GM21786 (cell line): ENCODE data around the gene RARRES1.

Experiments
- ATAC-seq: cut with Tn5 transposase; IDR thresholded peaks from one replicate; pipeline ENCODE4 v1.9.1; 2021; ENCODE audit not compliant: unreplicated experiment

Gene RARRES1

DNA sequence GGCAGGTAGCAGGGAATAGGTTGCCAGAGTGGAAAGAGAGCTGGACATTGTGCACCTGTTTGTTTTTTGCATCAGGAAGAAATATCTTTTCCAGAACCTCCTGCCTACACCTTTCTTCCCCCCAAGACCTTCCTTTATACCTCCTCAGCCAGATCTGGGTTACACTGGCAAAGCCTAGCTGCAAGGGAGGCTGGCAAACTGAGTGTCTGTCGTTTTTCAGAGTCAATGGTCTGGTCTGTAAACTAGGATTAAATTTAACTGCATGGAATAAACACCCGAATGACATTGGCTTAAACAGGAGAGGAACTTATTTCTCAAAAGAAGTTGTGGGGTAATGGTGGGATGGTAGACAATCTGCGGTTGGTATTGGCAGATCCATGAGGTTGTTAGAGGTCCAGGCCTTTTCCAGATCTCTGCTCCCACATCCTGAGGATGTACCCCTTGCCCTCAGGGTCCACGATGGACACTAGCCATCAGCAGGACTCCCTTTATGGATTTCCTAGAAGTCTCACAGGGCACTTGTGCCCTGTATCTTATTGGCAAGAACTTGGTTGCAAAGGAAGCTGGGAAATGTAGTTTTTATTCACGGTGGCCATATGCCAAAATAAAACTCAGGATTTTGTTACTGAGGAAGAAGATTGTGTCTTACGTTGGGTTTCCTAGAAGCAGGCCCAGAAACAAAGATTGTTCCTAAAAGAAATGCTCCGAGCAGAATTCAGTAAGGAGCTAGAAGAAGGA is 3.2 kb upstream of the RARRES1 start:
- no peak for ATAC-seq

DNA sequence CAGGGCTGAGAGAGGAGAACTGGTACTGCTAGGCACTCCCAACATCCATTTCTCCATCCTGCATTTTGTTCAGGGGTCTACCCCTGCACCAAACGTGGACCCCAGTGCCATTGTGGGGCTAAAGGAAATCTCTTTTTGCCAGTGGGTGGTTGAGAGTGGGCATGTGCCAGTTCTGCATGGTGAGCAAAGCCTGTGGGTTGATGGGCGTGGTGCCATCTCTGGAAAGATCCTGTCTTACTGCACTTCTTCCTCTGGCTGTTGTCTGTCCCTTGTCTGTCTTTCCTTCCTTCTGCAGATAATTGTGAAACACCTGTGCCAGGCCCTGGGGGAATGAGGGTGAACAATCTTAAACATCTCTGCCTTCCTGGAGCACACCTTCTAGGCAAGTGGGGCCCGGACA is 1.4 kb upstream of the RARRES1 start:
- no peak for ATAC-seq

DNA sequence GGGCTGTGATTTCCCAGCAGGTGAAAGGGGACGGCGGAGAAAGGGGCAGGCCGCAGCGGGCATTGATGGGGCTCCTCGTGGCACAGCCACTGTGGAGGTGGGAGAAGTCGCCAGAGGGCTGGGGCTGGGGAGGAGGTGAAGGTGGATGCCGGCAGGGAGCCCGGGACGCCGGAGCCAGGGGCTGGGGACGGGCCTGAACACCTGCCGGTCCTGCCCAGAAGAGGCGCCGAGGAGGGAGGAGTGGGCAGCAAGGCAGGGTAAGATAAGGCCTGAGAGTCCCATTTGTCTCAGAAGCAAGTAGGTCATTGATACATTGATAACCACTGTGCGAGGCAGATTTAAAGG is 571 bp upstream of the RARRES1 start:
- no peak for ATAC-seq

DNA sequence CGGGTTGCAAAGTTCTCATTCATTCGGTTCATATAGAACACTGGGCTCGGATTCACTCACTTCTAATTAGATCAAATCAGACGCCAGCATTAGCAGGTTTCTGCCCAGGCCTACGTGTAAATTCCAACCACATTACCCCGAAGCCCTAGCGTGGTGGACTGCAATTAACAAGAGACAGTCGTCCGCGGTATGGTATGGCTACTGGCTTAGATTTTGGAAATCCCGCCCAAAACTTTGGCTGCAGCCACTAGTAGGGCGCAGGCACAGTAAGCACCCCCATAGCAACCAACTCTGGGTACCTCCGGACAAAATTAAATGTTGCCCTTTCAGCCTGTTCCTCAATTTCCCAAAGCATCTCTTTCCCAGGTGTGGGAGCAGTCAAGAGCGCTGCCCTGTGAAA is 771 bp downstream of the RARRES1 start:
- no peak for ATAC-seq

DNA sequence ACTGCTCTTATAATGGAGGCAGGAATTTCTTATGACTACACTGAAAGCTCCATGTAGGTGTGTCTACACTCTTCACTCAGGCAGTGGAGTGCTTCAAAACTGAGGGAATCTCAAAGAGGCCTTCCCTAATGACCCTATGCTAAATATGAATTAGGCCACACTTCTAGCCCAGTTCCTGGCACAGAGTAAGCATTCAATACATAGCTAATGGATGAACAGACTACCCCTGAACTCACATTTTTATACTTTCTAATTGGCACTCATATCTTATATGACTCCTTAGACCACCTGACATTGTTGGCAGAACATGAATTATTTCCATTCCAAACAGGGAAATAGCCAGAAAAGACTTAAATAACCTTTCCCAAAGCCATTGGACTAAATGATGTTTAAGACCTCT is 3.4 kb downstream of the RARRES1 start:
- ATAC-seq = no peak

DNA sequence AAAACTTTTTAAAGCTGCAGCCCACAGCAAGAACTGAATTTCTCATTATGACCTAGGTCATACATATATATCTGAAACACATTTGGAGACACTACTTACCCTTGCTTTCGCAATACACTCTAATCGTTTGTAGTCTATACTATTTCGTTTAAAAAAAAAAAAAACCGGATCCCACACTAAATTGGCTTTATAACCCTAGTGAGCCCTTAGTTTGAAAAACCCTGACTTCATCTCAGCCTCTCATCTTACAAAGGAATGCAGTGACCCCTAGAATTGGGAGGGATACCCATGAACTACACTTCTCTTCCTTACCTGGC is 4.2 kb downstream of the RARRES1 start:
- no peak for ATAC-seq

DNA sequence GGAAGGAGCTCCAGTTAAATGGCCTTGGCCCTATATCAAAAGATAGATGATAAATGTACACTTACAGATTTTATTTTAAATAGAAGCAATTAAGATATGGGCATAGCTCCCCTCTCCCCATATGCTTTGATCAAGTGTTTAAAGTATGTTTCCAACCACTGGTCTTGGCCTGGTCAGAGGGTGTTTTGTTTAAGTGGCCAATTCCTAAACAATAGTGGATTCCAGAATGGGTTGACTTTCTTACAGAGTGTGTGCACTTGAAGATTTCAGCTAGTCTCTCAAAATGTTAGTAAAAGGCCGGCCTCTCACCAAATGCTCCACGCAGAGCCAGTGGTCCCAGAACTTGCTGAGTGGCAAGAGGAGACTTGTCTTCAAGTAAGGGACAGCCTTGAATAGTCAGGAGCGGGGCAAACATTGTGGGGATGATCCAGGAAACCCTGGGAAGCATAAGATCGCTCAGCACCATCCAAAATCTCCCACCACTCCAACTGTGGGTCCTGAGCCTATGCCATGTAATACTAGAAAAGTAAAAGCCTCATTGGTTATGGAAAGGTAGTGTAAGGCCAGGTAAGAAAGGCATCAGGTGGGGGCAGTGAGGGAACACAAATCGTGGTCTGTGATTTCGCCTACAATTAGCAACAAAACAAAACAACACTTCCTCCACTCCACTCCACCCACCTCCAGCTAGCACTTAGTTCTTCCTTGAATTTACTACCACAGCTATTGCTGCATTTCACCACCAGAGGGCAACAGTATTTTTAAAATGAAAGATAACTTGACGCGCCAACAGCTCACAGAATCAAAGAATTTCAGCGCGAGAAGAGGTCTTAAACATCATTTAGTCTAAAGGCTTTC is 4.8 kb downstream of the RARRES1 start:
- ATAC-seq = peak; percentile 65

DNA sequence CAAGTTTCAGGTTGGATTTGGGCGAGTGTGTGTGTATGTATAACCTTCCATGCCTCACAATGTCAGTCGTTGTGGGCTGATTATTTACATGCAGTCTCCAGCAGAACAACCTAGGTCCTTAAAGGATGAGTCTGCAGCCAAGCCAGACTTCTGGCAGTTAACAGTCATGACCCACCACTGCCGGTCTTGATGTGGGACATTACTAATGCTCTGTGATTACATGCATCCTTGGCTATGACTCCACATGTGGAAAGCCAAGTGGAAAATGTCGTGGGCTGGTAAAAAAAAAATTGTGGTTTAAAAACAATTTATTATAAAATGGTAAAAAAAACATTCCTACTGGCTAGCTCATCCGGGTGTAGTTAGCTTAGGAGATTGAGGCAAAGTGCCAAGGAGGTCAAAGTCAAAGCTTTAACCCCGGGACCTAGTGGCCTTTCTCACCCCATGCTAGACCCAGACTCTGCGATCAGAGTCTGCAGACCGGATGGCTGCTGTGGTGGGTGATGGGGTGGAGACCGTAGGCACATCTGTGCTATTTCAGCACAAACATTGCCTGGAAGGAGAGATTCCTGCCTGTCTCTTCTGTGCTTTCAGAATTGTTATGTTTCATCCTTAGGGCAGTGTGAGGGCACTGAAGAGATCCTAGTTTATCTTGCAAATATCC is 6.8 kb downstream of the RARRES1 start:
- ATAC-seq = no peak

DNA sequence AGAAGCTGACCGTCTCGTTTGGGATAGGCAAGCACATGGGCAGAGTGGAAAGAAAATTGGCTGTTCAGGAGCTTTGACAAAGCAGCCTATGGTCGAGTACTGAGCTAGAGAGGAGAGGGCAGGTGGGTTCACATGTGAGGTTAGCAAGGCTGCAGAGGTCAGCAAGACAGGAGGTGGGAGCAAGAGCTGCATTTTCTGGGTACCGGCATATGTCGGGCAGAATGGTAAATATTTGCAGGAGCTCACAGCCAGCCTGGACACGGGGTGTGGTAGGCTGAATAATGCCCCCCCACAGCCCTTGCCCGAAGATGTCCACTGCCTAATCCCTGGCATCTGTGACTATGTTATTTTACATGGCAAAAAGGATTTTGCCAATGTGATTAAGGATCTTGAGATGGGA is 8.3 kb downstream of the RARRES1 start:
- ATAC-seq = no peak

DNA sequence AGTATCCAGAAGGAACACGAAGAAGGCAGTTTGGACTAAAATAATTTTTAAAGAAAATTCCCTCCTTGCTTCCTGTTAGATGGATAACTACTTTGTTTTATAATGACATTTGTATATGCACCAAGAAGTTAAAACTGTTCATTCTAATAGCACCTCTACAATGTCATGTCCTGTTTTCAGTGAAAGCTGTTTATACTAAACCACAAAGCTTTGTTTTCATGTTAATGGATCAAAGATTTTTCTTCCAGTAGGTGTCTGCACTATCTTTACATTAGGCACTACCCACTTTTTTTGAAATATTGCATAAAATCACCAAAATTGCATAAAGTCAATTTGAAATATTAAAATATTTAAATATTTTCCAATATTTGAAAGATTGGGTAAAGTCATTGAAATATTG is 10.1 kb downstream of the RARRES1 start:
- no peak for ATAC-seq

DNA sequence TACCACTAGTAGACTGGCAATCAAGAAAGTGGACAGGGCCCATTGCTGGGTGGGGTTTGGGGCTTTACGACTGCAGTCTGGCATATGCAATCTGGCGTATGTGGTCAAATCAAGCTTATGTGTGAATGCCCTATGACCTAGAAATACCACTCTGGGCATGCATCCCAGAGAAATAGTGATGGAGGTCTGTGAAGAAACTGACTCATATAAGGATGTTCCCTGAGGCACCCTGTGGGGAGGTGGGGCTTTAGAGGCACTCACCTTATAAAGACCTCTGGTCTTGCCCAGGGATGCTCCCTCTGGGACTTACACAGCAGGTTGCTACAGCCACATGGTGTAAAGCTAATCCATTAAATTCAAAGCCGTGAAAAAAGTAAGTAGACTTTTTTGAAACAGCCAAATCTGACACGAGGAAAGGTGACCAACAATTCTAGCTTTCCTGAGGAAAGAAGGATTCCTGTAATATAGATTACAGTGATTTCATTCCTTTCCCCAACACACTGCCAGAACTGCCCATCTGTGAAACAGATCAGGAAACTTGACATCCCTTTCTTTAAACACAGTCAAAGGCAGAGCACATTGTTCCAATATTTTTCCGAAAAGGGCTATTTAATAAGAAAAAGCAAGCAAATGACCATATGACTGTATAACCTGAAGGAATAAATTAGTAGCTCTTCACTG is 13.6 kb downstream of the RARRES1 start:
- ATAC-seq = no peak

DNA sequence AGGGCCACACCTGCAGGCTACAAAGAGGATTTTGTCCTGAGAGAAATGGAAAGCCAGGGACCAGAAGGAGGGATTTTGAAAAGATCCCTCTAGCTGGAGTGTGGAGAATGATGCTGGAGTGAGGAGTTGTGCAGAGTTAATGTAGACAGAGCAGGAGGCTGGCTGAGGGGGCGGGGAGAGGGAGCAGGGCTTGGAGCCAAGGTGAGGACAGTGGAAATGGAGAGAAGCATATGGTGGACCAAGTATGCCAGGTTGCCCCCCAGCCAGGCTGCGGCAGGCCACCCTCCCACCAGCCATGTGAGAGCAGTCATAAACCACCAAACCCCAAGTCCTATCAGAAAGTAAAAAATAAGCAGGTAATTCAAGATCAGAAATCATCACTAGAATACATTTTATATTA is 14.7 kb downstream of the RARRES1 start:
- no peak for ATAC-seq

DNA sequence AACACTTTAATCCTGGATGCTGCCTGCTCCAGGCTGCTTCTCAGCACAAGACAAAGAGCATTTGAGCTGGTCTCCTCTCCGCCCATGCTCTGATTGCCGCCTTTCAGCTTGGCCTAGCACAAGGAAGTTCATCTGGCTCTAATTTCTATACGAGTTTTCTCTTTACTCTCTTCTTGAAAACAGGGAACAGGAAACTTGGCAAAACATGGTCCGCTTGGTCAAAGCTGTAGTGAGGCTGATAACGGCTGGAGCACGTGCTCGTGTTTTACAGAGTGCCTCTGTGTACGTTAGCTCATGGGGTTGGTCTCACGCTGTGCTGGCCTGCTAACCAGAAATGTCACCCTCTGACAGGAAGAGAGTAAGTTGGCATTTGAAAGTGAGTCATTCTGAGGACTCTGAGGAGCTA is 19.2 kb downstream of the RARRES1 start:
- ATAC-seq = no peak

DNA sequence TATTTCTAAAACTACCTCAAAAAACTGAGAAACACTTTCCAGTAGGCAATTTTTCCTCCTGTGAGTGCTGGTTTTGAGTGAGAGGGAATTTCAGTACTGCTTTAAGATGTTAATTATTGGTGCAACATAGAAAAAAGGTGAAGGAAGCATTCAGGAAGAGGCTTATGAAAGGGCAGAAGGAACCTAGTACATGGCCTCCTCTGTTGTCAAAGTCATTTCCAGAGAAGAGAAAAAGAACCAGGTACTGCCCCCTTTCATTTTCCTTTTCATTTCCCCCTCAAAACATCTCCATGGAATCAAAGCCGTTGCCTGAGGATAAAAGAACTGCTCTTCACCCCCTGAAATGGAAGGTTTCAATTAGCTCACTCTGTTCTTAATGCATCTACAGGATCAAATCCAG is 19.8 kb downstream of the RARRES1 start:
- peak; percentile 67 for ATAC-seq

DNA sequence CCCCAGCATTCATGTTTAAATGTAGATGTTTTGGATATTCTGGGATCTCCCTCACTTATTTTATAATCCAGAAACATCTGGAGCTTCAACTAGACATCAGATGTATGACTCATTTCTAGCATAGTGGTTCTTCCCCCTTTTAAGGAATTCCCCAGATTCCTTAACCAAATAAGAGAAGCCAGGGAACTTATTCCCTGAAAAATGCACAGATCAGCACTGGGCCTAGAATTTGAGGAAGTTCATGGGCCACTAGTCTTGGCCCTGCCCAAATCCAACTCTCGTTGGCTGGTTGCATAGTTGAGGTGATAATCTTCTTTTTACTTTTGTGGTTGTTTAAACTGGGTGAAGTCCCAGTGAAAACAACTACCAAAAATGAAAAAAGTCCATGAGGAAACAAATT is 20.4 kb downstream of the RARRES1 start:
- ATAC-seq = peak; percentile 40

DNA sequence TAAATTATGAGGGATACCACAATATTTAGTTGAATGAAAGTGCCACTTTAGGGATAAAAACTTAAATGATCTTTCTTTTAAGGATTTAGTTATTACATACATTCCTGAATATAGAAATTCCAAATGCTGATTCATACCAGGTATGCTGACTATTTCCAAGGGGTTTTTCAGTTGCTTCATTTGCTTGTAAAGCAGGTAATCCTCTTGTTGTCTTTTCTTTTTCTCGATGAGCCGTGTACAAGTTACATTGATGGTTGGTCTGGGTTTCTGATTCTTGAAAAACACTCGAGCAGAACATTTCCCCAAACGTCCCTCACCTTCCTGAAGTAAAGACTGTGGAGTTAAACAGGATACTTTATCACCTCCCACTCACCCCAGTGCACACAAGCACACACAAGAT is 21.7 kb downstream of the RARRES1 start:
- no peak for ATAC-seq

DNA sequence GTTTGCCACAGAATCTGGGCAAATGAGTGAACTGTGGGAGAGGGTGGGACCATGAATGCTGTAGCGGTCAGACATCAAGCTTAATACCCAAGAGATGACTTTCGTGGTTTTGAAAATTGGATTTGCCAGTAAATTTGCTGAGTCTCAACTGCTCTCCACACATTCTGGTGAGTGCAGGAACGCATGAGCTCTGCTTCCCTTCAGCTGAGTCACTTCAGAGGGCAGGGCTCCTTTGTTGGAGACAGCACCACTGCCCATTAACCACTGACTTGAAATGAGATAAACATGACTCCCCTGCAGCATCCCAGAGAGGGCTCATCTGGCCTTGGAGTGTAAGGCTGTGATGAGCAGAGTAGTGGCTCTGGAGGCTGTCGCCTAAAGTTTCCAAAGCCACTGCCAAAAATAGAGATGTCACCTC is 22.6 kb downstream of the RARRES1 start:
- no peak for ATAC-seq

DNA sequence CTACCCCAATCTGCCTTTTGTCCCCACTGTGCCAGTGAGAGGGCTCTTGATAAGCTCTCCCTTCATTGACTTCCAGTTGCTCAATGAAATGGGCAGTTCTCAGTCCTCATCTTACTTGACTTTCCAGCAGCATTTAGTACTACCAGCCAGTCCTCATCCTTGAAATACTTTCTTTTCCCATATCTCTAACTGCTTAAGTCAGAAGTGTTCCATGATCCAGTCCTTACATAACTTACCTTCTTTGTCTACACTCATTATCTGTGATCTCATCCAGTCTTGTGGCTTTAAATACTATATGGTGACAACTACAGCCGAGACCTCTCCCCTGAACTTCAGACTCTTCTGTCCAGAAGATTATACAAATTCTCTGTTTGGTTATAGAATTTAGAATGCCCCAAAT is 28.7 kb downstream of the RARRES1 start:
- ATAC-seq = no peak

DNA sequence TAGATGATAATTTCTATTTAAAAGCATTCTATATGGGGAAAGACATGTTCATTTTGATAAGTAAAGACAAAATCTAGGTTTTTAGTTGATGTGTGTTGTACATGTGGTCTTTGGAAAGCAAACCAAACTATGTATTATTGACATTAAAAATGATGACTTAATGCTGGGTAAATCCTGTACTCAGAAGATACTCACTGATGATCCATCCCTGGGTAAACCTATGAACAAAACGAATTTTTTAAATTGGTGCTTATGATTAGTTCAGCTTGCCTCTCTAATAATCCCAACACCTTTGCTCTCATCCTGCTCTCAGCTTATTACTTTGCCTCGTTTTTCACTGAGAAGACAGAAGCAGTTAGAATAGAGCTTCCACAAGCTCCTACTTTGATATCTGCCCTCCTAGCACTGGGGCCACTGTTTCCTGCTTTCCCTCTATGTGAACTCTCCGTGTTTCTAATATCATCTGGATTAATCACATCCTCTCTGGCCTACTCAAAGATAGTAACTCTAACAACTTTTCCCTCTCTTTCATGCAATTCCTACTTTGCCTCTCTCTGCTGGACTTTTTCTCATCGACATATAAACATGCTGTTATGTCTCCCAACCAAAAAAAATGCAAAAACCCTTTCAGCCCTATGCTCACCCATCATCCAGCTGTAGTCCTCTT is 29.3 kb downstream of the RARRES1 start:
- no peak for ATAC-seq

DNA sequence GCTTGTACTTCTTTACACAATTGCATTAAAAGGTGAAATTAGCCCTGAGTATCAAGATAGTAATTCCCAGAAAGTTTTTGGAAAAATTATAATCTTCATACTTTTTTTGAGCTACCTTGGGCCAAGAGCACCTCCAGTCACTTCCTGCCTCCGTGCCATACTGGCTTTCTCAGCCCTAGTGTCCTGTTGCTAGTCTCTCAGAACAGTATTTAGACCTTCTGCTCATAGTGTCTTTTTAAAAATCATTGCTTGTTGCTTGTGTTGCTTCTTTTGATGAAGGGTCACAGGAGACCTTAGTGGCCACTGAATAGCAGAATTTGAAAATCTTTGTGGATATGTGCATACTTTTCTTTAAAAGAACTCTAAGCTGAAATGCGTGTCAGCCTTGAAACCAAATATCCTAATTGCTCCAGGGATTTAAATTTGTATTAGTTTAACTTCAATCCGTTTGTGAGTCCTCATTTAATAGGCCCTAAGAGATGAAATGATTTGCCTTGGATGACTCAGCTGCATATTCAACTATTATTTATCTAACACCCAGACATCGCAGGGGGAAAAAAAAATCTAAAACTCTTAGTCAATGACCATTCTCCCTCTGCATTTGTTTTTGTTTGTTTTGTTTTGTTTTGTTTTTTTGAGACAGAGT is 30.7 kb downstream of the RARRES1 start:
- no peak for ATAC-seq

DNA sequence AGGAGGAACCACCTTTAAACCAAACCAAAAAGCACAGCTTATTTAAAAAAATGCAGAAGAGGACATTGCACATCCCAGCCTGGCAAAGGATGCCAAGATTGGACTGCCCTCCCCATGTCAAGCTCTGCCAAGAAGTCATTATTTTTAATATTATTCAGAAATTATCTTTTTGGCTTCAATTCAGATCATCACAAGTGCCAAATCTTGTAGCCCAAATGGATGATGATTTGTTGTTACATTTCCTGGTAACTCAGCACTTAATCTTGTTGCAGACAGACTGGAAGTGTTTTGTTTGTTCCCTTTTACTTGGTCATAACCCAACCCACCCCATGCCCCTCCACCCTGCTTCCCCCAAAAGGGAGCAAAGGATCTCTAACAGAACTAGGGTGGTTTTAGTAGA is 31.7 kb downstream of the RARRES1 start:
- no peak for ATAC-seq
